Left ventricle myocardium inferior (tissue), 1 donor: ENCODE measurements around the gene ASB12. TPM values are rescaled to one million over a fixed set of nuclear protein-coding genes. Genes with fewer than 3 reads are reported as not detected.

Source experiments
- DNase-seq: peaks from one replicate; pipeline ENCODE4 v3.0.0-alpha.2; 2020
- H3K27ac ChIP-seq: fragments of 200-600 bp; replicated peaks from 2 replicates; pipeline ENCODE4 v1.8.0; 2021
- H3K27me3 ChIP-seq: fragments of 200-600 bp; 2 replicates; pipeline ENCODE4 v1.8.0; 2021; ENCODE audit warnings: low read depth
- H3K36me3 ChIP-seq: fragments of 200-600 bp; 2 replicates; pipeline ENCODE4 v1.8.0; 2021
- H3K4me1 ChIP-seq: fragments of 200-600 bp; 2 replicates; pipeline ENCODE4 v1.8.0; 2021
- H3K4me3 ChIP-seq: fragments of 200-600 bp; 2 replicates; pipeline ENCODE4 v1.8.0; 2021; ENCODE audit warnings: mild to moderate bottlenecking, moderate library complexity
- H3K9me3 ChIP-seq: fragments of 200-600 bp; replicated peaks from 2 replicates; pipeline ENCODE4 v1.8.0; 2021
- CTCF ChIP-seq: fragments of 200-600 bp; IDR thresholded peaks from 2 replicates; pipeline ENCODE4 v1.8.0; 2021; ENCODE audit warnings: antibody characterized with exemption, mild to moderate bottlenecking, borderline replicate concordance
- intact Hi-C: fragments of 100-400 bp; cut with micrococcal nuclease; formaldehyde crosslinking; loops from one replicate; pipeline ENCODE4 v1.11.0; 2022
- total RNA-seq: library from RNA; stranded (reverse); fragmentation: NEBNext Ultra II Directional; extraction: Animal tissue kit (Norgen Biotek cat#: 25700); gene quantifications from one replicate; pipeline ENCODE4 v1.2.1, GENCODE V29; 2021
- donor health status: DM: no; HTN: yes; CAD: no; lungs with severe emphysema.

ASB12 gene
- total RNA-seq, 1 donor from 2014 or later, result 4.3 TPM

- no peak for DNase-seq
- H3K36me3 ChIP-seq, result no peaks in the 10 kb centered on the region
- H3K27me3 ChIP-seq, result no peaks in the 10 kb centered on the region
- H3K27ac ChIP-seq, result no peak overlapping the region
- intact Hi-C loops, result no loop called here
- TF ChIP-seq CTCF, result no peak
- H3K9me3 ChIP-seq, result no peaks in the 10 kb centered on the region
- H3K4me3 ChIP-seq, result no peak overlapping the region
- peaks cover 26% of the 10 kb centered on the region for H3K4me1 ChIP-seq
Observed at GRCh38 chrX:64184396-64184795, 46.0 kb downstream of the ASB12 start.

- no peak for DNase-seq
- Histone ChIP-seq H3K27ac (no peak overlapping the region), H3K4me3 (no peak overlapping the region), H3K36me3 (no peaks in the 10 kb centered on the region), H3K27me3 (no peaks in the 10 kb centered on the region), H3K4me1 (peaks cover 19% of the 10 kb centered on the region), H3K9me3 (no peaks in the 10 kb centered on the region)
- intact Hi-C loops, result no loop called here
- no peak for TF ChIP-seq CTCF
Observed at GRCh38 chrX:64182208-64182607, 48.2 kb downstream of the ASB12 start.

- no peak overlapping the region for H3K27ac ChIP-seq
- no peaks in the 10 kb centered on the region for H3K36me3 ChIP-seq
- H3K27me3 ChIP-seq, result no peaks in the 10 kb centered on the region
- H3K4me1 ChIP-seq, result no peaks in the 10 kb centered on the region
- no peak for DNase-seq
- no peak for TF ChIP-seq CTCF
- intact Hi-C loops, result no loop called here
- no peak overlapping the region for H3K4me3 ChIP-seq
- no peaks in the 10 kb centered on the region for H3K9me3 ChIP-seq
Observed at GRCh38 chrX:64176876-64177275, 53.5 kb downstream of the ASB12 start.

Other genes starting within 250 kb of the ASB12 start
- gene AMER1, start 24.9 kb downstream of the ASB12 start, total RNA-seq, result 5.6 TPM
- gene MTMR8, start 164.8 kb upstream of the ASB12 start, total RNA-seq, result 0.44 TPM